ENCODE measurements around the gene MUCL1.

The MUCL1 gene

GRCh38 chr12:54865683-54866324 is 11.5 kb downstream of the MUCL1 start:
- no peak for DNase-seq (ENCODE audit: low spot score)
- TF ChIP-seq, protein P1, sequence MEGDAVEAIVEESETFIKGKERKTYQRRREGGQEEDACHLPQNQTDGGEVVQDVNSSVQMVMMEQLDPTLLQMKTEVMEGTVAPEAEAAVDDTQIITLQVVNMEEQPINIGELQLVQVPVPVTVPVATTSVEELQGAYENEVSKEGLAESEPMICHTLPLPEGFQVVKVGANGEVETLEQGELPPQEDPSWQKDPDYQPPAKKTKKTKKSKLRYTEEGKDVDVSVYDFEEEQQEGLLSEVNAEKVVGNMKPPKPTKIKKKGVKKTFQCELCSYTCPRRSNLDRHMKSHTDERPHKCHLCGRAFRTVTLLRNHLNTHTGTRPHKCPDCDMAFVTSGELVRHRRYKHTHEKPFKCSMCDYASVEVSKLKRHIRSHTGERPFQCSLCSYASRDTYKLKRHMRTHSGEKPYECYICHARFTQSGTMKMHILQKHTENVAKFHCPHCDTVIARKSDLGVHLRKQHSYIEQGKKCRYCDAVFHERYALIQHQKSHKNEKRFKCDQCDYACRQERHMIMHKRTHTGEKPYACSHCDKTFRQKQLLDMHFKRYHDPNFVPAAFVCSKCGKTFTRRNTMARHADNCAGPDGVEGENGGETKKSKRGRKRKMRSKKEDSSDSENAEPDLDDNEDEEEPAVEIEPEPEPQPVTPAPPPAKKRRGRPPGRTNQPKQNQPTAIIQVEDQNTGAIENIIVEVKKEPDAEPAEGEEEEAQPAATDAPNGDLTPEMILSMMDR (IDR thresholded peaks at IDR 0.05; ENCODE audit: extremely low read depth, insufficient read depth, missing control alignments) = no peak

DNA sequence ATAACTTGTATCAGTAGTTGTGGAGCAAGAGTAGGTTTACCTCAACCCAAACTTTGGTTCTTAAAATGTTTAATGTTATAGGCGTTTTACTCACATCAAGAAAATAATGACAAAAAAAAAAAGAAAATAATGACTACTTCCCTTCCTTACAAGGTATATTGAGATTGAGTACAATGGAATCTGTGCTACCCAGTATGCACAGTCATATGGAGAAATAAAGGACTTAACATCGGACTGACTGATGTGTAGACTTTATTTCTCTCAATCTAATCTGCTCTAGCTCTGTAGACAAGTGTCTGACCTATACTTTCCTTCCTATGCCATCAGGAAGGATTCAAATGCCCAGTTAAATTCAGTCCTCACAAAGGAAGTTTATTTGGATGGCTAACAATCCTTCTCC is 14.4 kb downstream of the MUCL1 start:
- in situ Hi-C loops (cut with MboI; ENCODE audit: low pct_unique_long_range_greater_than_20kb, low sequenced_read_pairs, unreplicated experiment) = no loop called here

More at GRCh38 chr12:54865683-54866324, 11.5 kb downstream of the MUCL1 start:
- in situ Hi-C loops (cut with MboI; ENCODE audit: low pct_unique_long_range_greater_than_20kb, low sequenced_read_pairs, unreplicated experiment) = no loop called here

GRCh38 chr12:54870048-54870447 is 15.7 kb downstream of the MUCL1 start:
- in situ Hi-C loops (cut with MboI; ENCODE audit: low pct_unique_long_range_greater_than_20kb, low sequenced_read_pairs, unreplicated experiment) = no loop called here
- TF ChIP-seq, protein P1 (IDR thresholded peaks at IDR 0.05; ENCODE audit: extremely low read depth, insufficient read depth, missing control alignments) = no peak
- DNase-seq (ENCODE audit: low spot score) = no peak

More for the DNA sequence above, 14.4 kb downstream of the MUCL1 start:
- TF ChIP-seq, protein P1 (IDR thresholded peaks at IDR 0.05; ENCODE audit: extremely low read depth, insufficient read depth, missing control alignments) = no peak
- no peak for DNase-seq (ENCODE audit: low spot score)

- TF ChIP-seq, protein P1 (IDR thresholded peaks at IDR 0.05; ENCODE audit: extremely low read depth, insufficient read depth, missing control alignments) = no peak
- no peak for DNase-seq (ENCODE audit: low spot score)
- in situ Hi-C loops (cut with MboI; ENCODE audit: low pct_unique_long_range_greater_than_20kb, low sequenced_read_pairs, unreplicated experiment) = no loop called here
These were observed 16.3 kb downstream of the MUCL1 start for GRCh38 chr12:54870617-54871016.

GRCh38 chr12:54879150-54879549 is 24.8 kb downstream of the MUCL1 start:
- in situ Hi-C loops (cut with MboI; ENCODE audit: low pct_unique_long_range_greater_than_20kb, low sequenced_read_pairs, unreplicated experiment) = no loop called here
- TF ChIP-seq, protein P1 (IDR thresholded peaks at IDR 0.05; ENCODE audit: extremely low read depth, insufficient read depth, missing control alignments) = no peak

DNA sequence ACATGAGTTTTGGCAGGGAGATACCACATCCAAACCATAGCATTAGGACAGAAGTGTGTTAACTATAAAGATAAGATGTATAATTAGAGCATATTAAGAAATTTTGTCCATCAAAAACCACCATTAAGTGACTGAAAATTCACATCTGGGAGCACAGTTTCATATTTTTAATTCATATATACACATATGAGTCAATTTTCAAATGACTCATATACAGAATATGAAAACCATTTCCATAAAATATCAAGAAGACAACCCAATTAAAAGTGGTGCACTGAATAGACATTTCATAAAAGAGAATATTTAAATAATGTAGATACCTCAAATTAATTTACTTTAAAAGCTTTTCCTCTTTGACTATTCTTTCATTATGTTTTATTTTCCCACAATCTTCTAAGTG is 25.3 kb downstream of the MUCL1 start:
- TF ChIP-seq, protein P1 (IDR thresholded peaks at IDR 0.05; ENCODE audit: extremely low read depth, insufficient read depth, missing control alignments) = no peak
- in situ Hi-C loops (cut with MboI; ENCODE audit: low pct_unique_long_range_greater_than_20kb, low sequenced_read_pairs, unreplicated experiment) = no loop called here
- no peak for DNase-seq (ENCODE audit: low spot score)

More at GRCh38 chr12:54879150-54879549, 24.8 kb downstream of the MUCL1 start:
- DNase-seq (ENCODE audit: low spot score) = no peak
